DND-41 (cell line): ENCODE results near the gene TRAPPC10.

Experiments
- ATAC-seq: fragments of 200-7000 bp; cut with Tn5 transposase; 3 replicates; pipeline ENCODE4 v1.9.1; 2021; ENCODE audit warnings: low read depth; ENCODE audit not compliant: insufficient read depth
- DNase-seq: peaks from one replicate; pipeline ENCODE4 v3.0.0-alpha.2; 2020
- H2AFZ ChIP-seq: 2 replicates; pipeline ENCODE4 v1.6.0; 2012; ENCODE audit warnings: low read depth, low read length
- H3K27ac ChIP-seq: 2 replicates; pipeline ENCODE4 v1.5.1; 2012; ENCODE audit warnings: low read length, inconsistent platforms
- H3K27me3 ChIP-seq: fragments of 200-600 bp; sonication (generic); 2 replicates; pipeline ENCODE4 v1.6.0; 2012; ENCODE audit warnings: low read length, mild to moderate bottlenecking, inconsistent platforms; ENCODE audit not compliant: insufficient read depth, poor library complexity
- H3K36me3 ChIP-seq: 2 replicates; pipeline ENCODE4 v1.5.1; 2012; ENCODE audit warnings: low read length, inconsistent platforms; ENCODE audit not compliant: insufficient read depth
- H3K4me1 ChIP-seq: 2 replicates; pipeline ENCODE4 v1.5.1; 2012; ENCODE audit warnings: mild to moderate bottlenecking, low read length; ENCODE audit not compliant: insufficient read depth
- H3K4me2 ChIP-seq: 2 replicates; pipeline ENCODE4 v1.6.0; 2012; ENCODE audit warnings: mild to moderate bottlenecking, moderate library complexity, low read length, inconsistent platforms; ENCODE audit not compliant: insufficient read depth
- H3K4me3 ChIP-seq, 2 experiments: fragments of 200-600 bp in 1 of 2; shearing (Covaris generic) in 1 of 2; 2 replicates each; pipeline ENCODE4 v1.5.1; 2012 to 2016; ENCODE audit warnings: inconsistent platforms in 2 of 2, low read length in 2 of 2, mild to moderate bottlenecking in 2 of 2, low read depth in 1 of 2, moderate library complexity in 1 of 2
- H3K79me2 ChIP-seq: 2 replicates; pipeline ENCODE4 v1.6.0; 2012; ENCODE audit warnings: low read length, inconsistent platforms; ENCODE audit not compliant: insufficient read depth
- H3K9ac ChIP-seq: 2 replicates; pipeline ENCODE4 v1.6.0; 2012; ENCODE audit warnings: low read depth, mild to moderate bottlenecking, inconsistent platforms, low read length, moderate library complexity
- H3K9me3 ChIP-seq: 2 replicates; pipeline ENCODE4 v1.5.1; 2012; ENCODE audit warnings: low read length, moderate library complexity, mild to moderate bottlenecking, inconsistent platforms; ENCODE audit not compliant: insufficient read depth, severe bottlenecking
- H4K20me1 ChIP-seq: 2 replicates; pipeline ENCODE4 v1.6.0; 2012; ENCODE audit warnings: low read length; ENCODE audit not compliant: insufficient read depth
- EZH2 ChIP-seq: IDR thresholded peaks from 3 replicates; pipeline ENCODE4 v1.6.1; 2012; ENCODE audit warnings: borderline replicate concordance, low read depth, mild to moderate bottlenecking, moderate library complexity, low read length, inconsistent platforms; ENCODE audit not compliant: severe bottlenecking
- TF ChIP-seq, protein P1 (sequence below): IDR thresholded peaks from 2 replicates; pipeline ENCODE4 v1.5.1; 2012; ENCODE audit warnings: borderline replicate concordance, low read length, moderate library complexity, mild to moderate bottlenecking; ENCODE audit not compliant: poor library complexity, severe bottlenecking; ENCODE audit errors: extremely low read depth

TRAPPC10 gene

DNA sequence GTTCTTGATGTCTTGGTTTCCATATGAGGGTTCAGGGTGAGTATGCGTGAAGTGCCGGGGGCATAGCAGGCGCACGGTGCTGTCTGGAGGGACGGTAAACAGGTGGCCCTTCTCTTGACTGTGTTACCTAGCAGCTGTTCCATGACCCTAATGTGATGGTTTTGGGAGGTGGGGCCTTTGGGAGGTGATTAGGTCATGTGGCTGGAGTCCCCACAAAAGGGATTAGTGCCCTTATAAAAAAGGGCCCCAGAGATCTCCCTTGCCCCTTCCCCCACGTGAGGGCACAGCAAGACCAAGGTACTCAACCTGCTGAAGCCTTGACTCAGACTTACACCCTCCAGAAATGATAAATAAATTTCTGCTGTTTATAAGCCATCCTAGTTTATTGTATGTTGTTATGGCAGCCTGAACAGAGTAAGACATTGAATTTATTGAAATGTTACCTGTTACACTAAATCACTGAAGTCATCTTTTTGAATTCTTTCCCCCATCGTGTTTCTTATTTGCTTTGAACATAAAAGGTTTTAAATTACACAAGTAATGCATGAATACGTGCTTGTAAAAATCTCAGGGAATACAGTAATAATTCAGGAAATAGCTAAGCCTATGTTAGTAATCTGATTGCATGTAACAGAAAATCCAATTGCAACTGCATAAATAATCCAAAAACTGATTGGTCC is 15.6 kb downstream of the TRAPPC10 start:
- DNase-seq (no peak), ATAC-seq (no peak)
- H2AFZ ChIP-seq: no peak overlapping the region
- H4K20me1 ChIP-seq: peaks cover 81% of the 10 kb centered on the region
- no peak overlapping the region for H3K4me3 ChIP-seq
- no peaks in the 10 kb centered on the region for H3K27me3 ChIP-seq
- H3K79me2 ChIP-seq: peaks cover 97% of the 10 kb centered on the region
- H3K4me1 ChIP-seq: no peaks in the 10 kb centered on the region
- no peak overlapping the region for H3K9ac ChIP-seq
- H3K27ac ChIP-seq: no peak overlapping the region
- peaks cover 13% of the 10 kb centered on the region for H3K36me3 ChIP-seq
- no peaks in the 10 kb centered on the region for H3K9me3 ChIP-seq
- TF ChIP-seq, protein P1, sequence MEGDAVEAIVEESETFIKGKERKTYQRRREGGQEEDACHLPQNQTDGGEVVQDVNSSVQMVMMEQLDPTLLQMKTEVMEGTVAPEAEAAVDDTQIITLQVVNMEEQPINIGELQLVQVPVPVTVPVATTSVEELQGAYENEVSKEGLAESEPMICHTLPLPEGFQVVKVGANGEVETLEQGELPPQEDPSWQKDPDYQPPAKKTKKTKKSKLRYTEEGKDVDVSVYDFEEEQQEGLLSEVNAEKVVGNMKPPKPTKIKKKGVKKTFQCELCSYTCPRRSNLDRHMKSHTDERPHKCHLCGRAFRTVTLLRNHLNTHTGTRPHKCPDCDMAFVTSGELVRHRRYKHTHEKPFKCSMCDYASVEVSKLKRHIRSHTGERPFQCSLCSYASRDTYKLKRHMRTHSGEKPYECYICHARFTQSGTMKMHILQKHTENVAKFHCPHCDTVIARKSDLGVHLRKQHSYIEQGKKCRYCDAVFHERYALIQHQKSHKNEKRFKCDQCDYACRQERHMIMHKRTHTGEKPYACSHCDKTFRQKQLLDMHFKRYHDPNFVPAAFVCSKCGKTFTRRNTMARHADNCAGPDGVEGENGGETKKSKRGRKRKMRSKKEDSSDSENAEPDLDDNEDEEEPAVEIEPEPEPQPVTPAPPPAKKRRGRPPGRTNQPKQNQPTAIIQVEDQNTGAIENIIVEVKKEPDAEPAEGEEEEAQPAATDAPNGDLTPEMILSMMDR: no peak
- TF ChIP-seq EZH2: no peak
- no peak overlapping the region for H3K4me2 ChIP-seq

DNA sequence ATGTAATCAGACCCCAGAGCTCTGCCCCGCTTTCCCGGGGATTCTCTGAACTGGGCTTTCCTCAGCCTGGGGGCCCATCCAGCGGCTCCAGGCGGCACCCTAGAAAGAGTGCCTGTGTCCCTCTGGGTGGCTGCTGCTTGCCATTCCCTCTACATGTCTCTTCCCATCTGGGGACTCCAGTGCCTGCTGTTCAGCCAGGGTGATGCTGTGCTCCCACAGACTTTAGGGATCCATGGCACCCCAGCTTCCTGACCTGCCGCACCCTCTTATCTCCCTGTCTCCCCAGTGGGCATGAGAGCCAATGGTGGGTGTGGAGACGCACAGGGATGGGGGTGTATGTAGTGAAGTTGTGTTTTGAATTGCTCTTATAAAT is 16.2 kb downstream of the TRAPPC10 start:
- Histone ChIP-seq H3K9ac (no peak overlapping the region), H3K9me3 (no peaks in the 10 kb centered on the region), H3K27ac (no peak overlapping the region), H3K36me3 (peaks cover 18% of the 10 kb centered on the region), H2AFZ (no peak overlapping the region), H3K4me2 (no peak overlapping the region), H3K4me1 (no peaks in the 10 kb centered on the region), H3K79me2 (peaks cover 96% of the 10 kb centered on the region), H4K20me1 (peaks cover 78% of the 10 kb centered on the region), H3K4me3 (no peak overlapping the region), H3K27me3 (no peaks in the 10 kb centered on the region)
- DNase-seq (no peak), ATAC-seq (no peak)
- TF ChIP-seq, protein P1: no peak
- no peak for TF ChIP-seq EZH2

DNA sequence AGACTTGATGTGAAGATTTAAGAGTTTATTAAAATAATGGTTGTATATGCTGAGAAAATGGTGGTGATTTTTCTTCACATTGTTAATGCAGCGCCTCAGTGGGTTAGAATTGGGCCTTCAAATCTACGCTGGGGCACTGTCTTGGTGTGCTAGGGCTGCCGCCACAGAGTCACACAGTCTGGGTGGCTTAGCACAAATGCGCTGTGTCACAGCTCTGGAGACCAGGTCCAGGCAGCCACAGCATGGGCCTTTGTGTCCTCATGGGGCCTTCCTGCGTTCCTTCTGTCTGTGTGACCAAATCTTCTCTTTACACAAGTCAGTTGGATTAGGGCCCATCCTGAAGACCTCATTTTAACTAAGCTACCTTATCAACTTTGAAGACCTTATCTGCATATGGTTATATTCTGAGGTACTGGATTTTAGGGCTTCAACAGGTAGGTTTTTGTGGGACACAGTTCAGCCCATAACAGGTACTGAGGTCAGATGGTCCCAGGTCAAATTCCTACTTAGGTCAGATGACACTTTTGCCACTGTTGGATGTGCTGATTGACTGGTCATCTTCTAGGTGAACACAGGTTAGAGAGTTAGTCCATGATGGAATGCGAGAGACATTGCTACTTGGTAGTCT is 17.5 kb downstream of the TRAPPC10 start:
- Histone ChIP-seq H2AFZ (no peak overlapping the region), H3K27me3 (no peaks in the 10 kb centered on the region), H3K27ac (no peak overlapping the region), H4K20me1 (peaks cover 66% of the 10 kb centered on the region), H3K4me1 (no peaks in the 10 kb centered on the region), H3K4me2 (no peak overlapping the region), H3K9me3 (no peaks in the 10 kb centered on the region), H3K4me3 (no peak overlapping the region), H3K9ac (no peak overlapping the region), H3K36me3 (peaks cover 29% of the 10 kb centered on the region), H3K79me2 (peaks cover 89% of the 10 kb centered on the region)
- no peak for ATAC-seq
- no peak for TF ChIP-seq EZH2
- TF ChIP-seq, protein P1: no peak
- no peak for DNase-seq
